Skeletal muscle tissue (tissue), 4 donors: ENCODE data around the gene STAM2. TPM values are rescaled to one million over a fixed set of nuclear protein-coding genes. Genes with fewer than 3 reads are reported as not detected.
A peak's percentile ranks its signal among the peaks of the same experiment; 100 is the strongest.

ENCODE experiments used
- H3K27ac ChIP-seq: one replicate; pipeline ENCODE4 v1.7.0; 2013; ENCODE audit warnings: mild to moderate bottlenecking, low read depth, low read length, inconsistent platforms
- H3K27me3 ChIP-seq, 3 donors: one replicate each; pipeline ENCODE4 v1.7.0; 2013; ENCODE audit warnings: low read length in 3 of 3; ENCODE audit not compliant: control insufficient read depth in 3 of 3, insufficient read depth in 3 of 3
- H3K36me3 ChIP-seq, 3 donors: one replicate each; pipeline ENCODE4 v1.7.0; 2013; ENCODE audit warnings: low read length in 3 of 3; ENCODE audit not compliant: control insufficient read depth in 3 of 3, insufficient read depth in 3 of 3
- H3K4me1 ChIP-seq, 3 donors: one replicate each; pipeline ENCODE4 v1.7.0; 2013; ENCODE audit warnings: low read length in 3 of 3, mild to moderate bottlenecking in 3 of 3; ENCODE audit not compliant: control insufficient read depth in 3 of 3, insufficient read depth in 3 of 3
- H3K4me3 ChIP-seq, 3 donors: one replicate each; pipeline ENCODE4 v1.7.0; 2013; ENCODE audit warnings: low read length in 3 of 3
- H3K9ac ChIP-seq, 3 donors: one replicate each; pipeline ENCODE4 v1.7.0; 2013; ENCODE audit warnings: low read length in 3 of 3, mild to moderate bottlenecking in 3 of 3, moderate library complexity in 2 of 3, low read depth in 1 of 3
- H3K9me3 ChIP-seq, 3 donors: one replicate each; pipeline ENCODE4 v1.7.0; 2013; ENCODE audit warnings: low read length in 3 of 3; ENCODE audit not compliant: control insufficient read depth in 3 of 3
- total RNA-seq: library from RNA; depleted of rRNA; stranded (reverse); fragments of >200 nt; gene quantifications from one replicate; pipeline ENCODE4 v1.2.3, GENCODE V29; 2014
- donor health status: Osteomylitis.

The STAM2 gene
- total RNA-seq, 1 donor from 2014 or later, result 28.2 TPM

GRCh38 chr2:152084076-152084475, 91.5 kb downstream of the STAM2 start:
- Histone ChIP-seq H3K9ac (no peak overlapping the region), H3K27ac (no peak overlapping the region), H3K36me3 (no peaks in the 10 kb centered on the region), H3K27me3 (no peaks in the 10 kb centered on the region), H3K4me3 (no peak overlapping the region), H3K9me3 (no peaks in the 10 kb centered on the region), H3K4me1 (no peaks in the 10 kb centered on the region)

- Histone ChIP-seq H3K27ac (no peak overlapping the region), H3K4me3 (no peak overlapping the region), H3K4me1 (no peaks in the 10 kb centered on the region), H3K9ac (no peak overlapping the region), H3K27me3 (no peaks in the 10 kb centered on the region), H3K36me3 (no peaks in the 10 kb centered on the region), H3K9me3 (no peaks in the 10 kb centered on the region)
Observed at GRCh38 chr2:152083202-152083875, 92.2 kb downstream of the STAM2 start.

GRCh38 chr2:152078662-152079061, 96.9 kb downstream of the STAM2 start:
- Histone ChIP-seq H3K36me3 (no peaks in the 10 kb centered on the region), H3K9ac (no peak overlapping the region), H3K9me3 (no peaks in the 10 kb centered on the region), H3K27ac (no peak overlapping the region), H3K4me3 (no peak overlapping the region), H3K4me1 (peaks cover 0 to 3% (median 2%) of the 10 kb centered on the region in 3 donors), H3K27me3 (no peaks in the 10 kb centered on the region)

- no peak overlapping the region for H3K9ac ChIP-seq
- H3K27ac ChIP-seq, result no peak overlapping the region
- no peaks in the 10 kb centered on the region for H3K36me3 ChIP-seq
- H3K27me3 ChIP-seq, result no peaks in the 10 kb centered on the region
- no peak overlapping the region for H3K4me3 ChIP-seq
- peaks cover 0 to 3% (median 2%) of the 10 kb centered on the region in 3 donors for H3K4me1 ChIP-seq
- no peaks in the 10 kb centered on the region for H3K9me3 ChIP-seq
Observed at GRCh38 chr2:152078023-152078422, 97.5 kb downstream of the STAM2 start.

- Histone ChIP-seq H3K9ac (peak overlapping the region in 1 of 3 donors; percentile 68), H3K4me3 (no peak overlapping the region), H3K4me1 (peaks cover 0 to 3% (median 2%) of the 10 kb centered on the region in 3 donors), H3K27me3 (no peaks in the 10 kb centered on the region), H3K27ac (no peak overlapping the region), H3K36me3 (no peaks in the 10 kb centered on the region), H3K9me3 (no peaks in the 10 kb centered on the region)
Observed at GRCh38 chr2:152075461-152076050, 100.0 kb downstream of the STAM2 start.

GRCh38 chr2:152072011-152072410, 103.6 kb downstream of the STAM2 start:
- no peak overlapping the region for H3K27ac ChIP-seq
- no peak overlapping the region for H3K9ac ChIP-seq
- H3K4me3 ChIP-seq, result no peak overlapping the region
- H3K27me3 ChIP-seq, result no peaks in the 10 kb centered on the region
- H3K36me3 ChIP-seq, result no peaks in the 10 kb centered on the region
- peaks cover 0 to 3% (median 2%) of the 10 kb centered on the region in 3 donors for H3K4me1 ChIP-seq
- no peaks in the 10 kb centered on the region for H3K9me3 ChIP-seq

- H3K27ac ChIP-seq, result no peak overlapping the region
- no peaks in the 10 kb centered on the region for H3K27me3 ChIP-seq
- no peaks in the 10 kb centered on the region for H3K36me3 ChIP-seq
- peaks cover 0 to 3% (median 2%) of the 10 kb centered on the region in 3 donors for H3K4me1 ChIP-seq
- H3K9me3 ChIP-seq, result no peaks in the 10 kb centered on the region
- H3K4me3 ChIP-seq, result no peak overlapping the region
- no peak overlapping the region for H3K9ac ChIP-seq
Observed at GRCh38 chr2:152071518-152071917, 104.0 kb downstream of the STAM2 start.

- Histone ChIP-seq H3K36me3 (no peaks in the 10 kb centered on the region), H3K27ac (no peak overlapping the region), H3K9me3 (no peaks in the 10 kb centered on the region), H3K4me3 (no peak overlapping the region), H3K4me1 (peaks cover 0 to 3% (median 2%) of the 10 kb centered on the region in 3 donors), H3K27me3 (no peaks in the 10 kb centered on the region), H3K9ac (no peak overlapping the region)
Observed at GRCh38 chr2:152071092-152071491, 104.5 kb downstream of the STAM2 start.

- Histone ChIP-seq H3K4me1 (peaks cover 0 to 2% (median 0%) of the 10 kb centered on the region in 3 donors), H3K27ac (no peak overlapping the region), H3K9me3 (no peaks in the 10 kb centered on the region), H3K4me3 (no peak overlapping the region), H3K36me3 (no peaks in the 10 kb centered on the region), H3K9ac (no peak overlapping the region), H3K27me3 (no peaks in the 10 kb centered on the region)
Observed at GRCh38 chr2:152068226-152068625, 107.3 kb downstream of the STAM2 start.

GRCh38 chr2:152067823-152068222, 107.7 kb downstream of the STAM2 start:
- Histone ChIP-seq H3K27ac (no peak overlapping the region), H3K9me3 (no peaks in the 10 kb centered on the region), H3K9ac (no peak overlapping the region), H3K4me3 (no peak overlapping the region), H3K27me3 (no peaks in the 10 kb centered on the region), H3K36me3 (no peaks in the 10 kb centered on the region), H3K4me1 (peaks cover 0 to 4% (median 0%) of the 10 kb centered on the region in 3 donors)
